NCI-H748 (cell line): ENCODE data around the gene MPND.

Experiments
- DNase-seq: peaks from one replicate; lab custom pipeline; 2025; ENCODE audit not compliant: unreplicated experiment; lab: John Stamatoyannopoulos, UW

The MPND gene

GRCh38 chr19:4376991-4377781 lies 33.8 kb downstream of the MPND start:
- DNase-seq: no peak

- DNase-seq: no peak
Observed at GRCh38 chr19:4378886-4379285, 35.5 kb downstream of the MPND start.

- DNase-seq: no peak
Observed at GRCh38 chr19:4379383-4380253, 36.3 kb downstream of the MPND start.

- no peak for DNase-seq
Observed at GRCh38 chr19:4380254-4380727, 36.9 kb downstream of the MPND start.

GRCh38 chr19:4385291-4386040 lies 42.1 kb downstream of the MPND start:
- no peak for DNase-seq

- no peak for DNase-seq
Observed at GRCh38 chr19:4386041-4386782, 42.9 kb downstream of the MPND start.

GRCh38 chr19:4388337-4389063 lies 45.1 kb downstream of the MPND start:
- DNase-seq: no peak

- no peak for DNase-seq
Observed at GRCh38 chr19:4389064-4389375, 45.7 kb downstream of the MPND start.

- DNase-seq: no peak
Observed at GRCh38 chr19:4389511-4390016, 46.2 kb downstream of the MPND start.

- no peak for DNase-seq
Observed at GRCh38 chr19:4390017-4390566, 46.7 kb downstream of the MPND start.

GRCh38 chr19:4390567-4391305 lies 47.4 kb downstream of the MPND start:
- no peak for DNase-seq

- DNase-seq: no peak
Observed at GRCh38 chr19:4391306-4391693, 47.9 kb downstream of the MPND start.

GRCh38 chr19:4391701-4392483 lies 48.5 kb downstream of the MPND start:
- DNase-seq: no peak

GRCh38 chr19:4393947-4394590 lies 50.7 kb downstream of the MPND start:
- DNase-seq: no peak

GRCh38 chr19:4396949-4397783 lies 53.8 kb downstream of the MPND start:
- DNase-seq: no peak

GRCh38 chr19:4399812-4400134 lies 56.4 kb downstream of the MPND start:
- DNase-seq: peak; percentile 56
